ENCODE results near the gene ABCC3.

GRCh38 chr17:50589095-50589705, 45.5 kb upstream of the ABCC3 start:
- no peak for TF ChIP-seq POLR2A (IDR thresholded peaks at IDR 0.05)
- TF ChIP-seq, protein P1, sequence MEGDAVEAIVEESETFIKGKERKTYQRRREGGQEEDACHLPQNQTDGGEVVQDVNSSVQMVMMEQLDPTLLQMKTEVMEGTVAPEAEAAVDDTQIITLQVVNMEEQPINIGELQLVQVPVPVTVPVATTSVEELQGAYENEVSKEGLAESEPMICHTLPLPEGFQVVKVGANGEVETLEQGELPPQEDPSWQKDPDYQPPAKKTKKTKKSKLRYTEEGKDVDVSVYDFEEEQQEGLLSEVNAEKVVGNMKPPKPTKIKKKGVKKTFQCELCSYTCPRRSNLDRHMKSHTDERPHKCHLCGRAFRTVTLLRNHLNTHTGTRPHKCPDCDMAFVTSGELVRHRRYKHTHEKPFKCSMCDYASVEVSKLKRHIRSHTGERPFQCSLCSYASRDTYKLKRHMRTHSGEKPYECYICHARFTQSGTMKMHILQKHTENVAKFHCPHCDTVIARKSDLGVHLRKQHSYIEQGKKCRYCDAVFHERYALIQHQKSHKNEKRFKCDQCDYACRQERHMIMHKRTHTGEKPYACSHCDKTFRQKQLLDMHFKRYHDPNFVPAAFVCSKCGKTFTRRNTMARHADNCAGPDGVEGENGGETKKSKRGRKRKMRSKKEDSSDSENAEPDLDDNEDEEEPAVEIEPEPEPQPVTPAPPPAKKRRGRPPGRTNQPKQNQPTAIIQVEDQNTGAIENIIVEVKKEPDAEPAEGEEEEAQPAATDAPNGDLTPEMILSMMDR (IDR thresholded peaks at IDR 0.05) = no peak
- TF ChIP-seq POLR2AphosphoS5 (IDR thresholded peaks at IDR 0.05) = no peak
- TF ChIP-seq EP300 (IDR thresholded peaks at IDR 0.05) = no peak

All from upper lobe of left lung (tissue), 4 donors.